ENCODE results near the gene ZFYVE16.

The ZFYVE16 gene

GRCh38 chr5:80376557-80376956 is 31.3 kb upstream of the ZFYVE16 start:
- Histone ChIP-seq H2BK12ac (ENCODE audit: low read length) (no peak overlapping the region), H2AK5ac (ENCODE audit: low read length) (no peak overlapping the region), H3K36me3 (ENCODE audit: control insufficient read depth in 1 of 2, insufficient read depth in 2 of 2, low read length in 2 of 2) (no peaks in the 10 kb centered on the region), H3K27ac (ENCODE audit: low read depth, low read length) (no peak overlapping the region), H4K91ac (ENCODE audit: low read depth, low read length) (no peak overlapping the region), H3K9me3 (ENCODE audit: insufficient read depth, low read depth, low read length) (peaks cover 2% of the 10 kb centered on the region), H3K4me1 (ENCODE audit: control insufficient read depth in 1 of 2, insufficient read depth in 2 of 2, low read length in 2 of 2) (no peaks in the 10 kb centered on the region), H3K79me2 (ENCODE audit: control insufficient read depth, insufficient read depth, low read length, poor library complexity) (no peaks in the 10 kb centered on the region), H3K27me3 (ENCODE audit: insufficient read depth, low read length) (no peaks in the 10 kb centered on the region), H2BK5ac (ENCODE audit: low read depth, low read length, poor library complexity) (no peak overlapping the region), H3K4me2 (ENCODE audit: low read length) (no peak overlapping the region), H4K8ac (ENCODE audit: low read depth, low read length) (no peak overlapping the region), H2AFZ (ENCODE audit: insufficient read depth, low read length, poor library complexity) (no peak overlapping the region), H3K14ac (ENCODE audit: low read length) (no peak overlapping the region), H4K12ac (ENCODE audit: low read depth, low read length) (no peak overlapping the region), H3K4ac (ENCODE audit: low read depth, low read length) (no peak overlapping the region), H3K79me1 (ENCODE audit: low read length) (no peaks in the 10 kb centered on the region), H3K4me3 (ENCODE audit: low read depth, low read length) (no peak overlapping the region), H3K23ac (ENCODE audit: low read length) (no peak overlapping the region), H2BK120ac (ENCODE audit: insufficient read depth, low read length, poor library complexity) (no peak overlapping the region), H3K9ac (ENCODE audit: low read length) (no peak overlapping the region), H3K18ac (ENCODE audit: low read length) (no peak overlapping the region)
- DNase-seq, result no peak
- no CpG with 5 or more reads among the region's 3 CpGs for WGBS (ENCODE audit: extremely low coverage, insufficient coverage, insufficient read length)

- Histone ChIP-seq H2AK5ac (ENCODE audit: low read length) (no peak overlapping the region), H4K12ac (ENCODE audit: low read depth, low read length) (no peak overlapping the region), H4K91ac (ENCODE audit: low read depth, low read length) (no peak overlapping the region), H2BK120ac (ENCODE audit: insufficient read depth, low read length, poor library complexity) (no peak overlapping the region), H3K14ac (ENCODE audit: low read length) (no peak overlapping the region), H4K8ac (ENCODE audit: low read depth, low read length) (no peak overlapping the region), H2BK12ac (ENCODE audit: low read length) (no peak overlapping the region), H3K79me1 (ENCODE audit: low read length) (no peaks in the 10 kb centered on the region), H3K9ac (ENCODE audit: low read length) (no peak overlapping the region), H2AFZ (ENCODE audit: insufficient read depth, low read length, poor library complexity) (no peak overlapping the region), H3K27ac (ENCODE audit: low read depth, low read length) (no peak overlapping the region), H3K36me3 (ENCODE audit: control insufficient read depth in 1 of 2, insufficient read depth in 2 of 2, low read length in 2 of 2) (no peaks in the 10 kb centered on the region), H2BK5ac (ENCODE audit: low read depth, low read length, poor library complexity) (no peak overlapping the region), H3K79me2 (ENCODE audit: control insufficient read depth, insufficient read depth, low read length, poor library complexity) (no peaks in the 10 kb centered on the region), H3K4me2 (ENCODE audit: low read length) (no peak overlapping the region), H3K23ac (ENCODE audit: low read length) (no peak overlapping the region), H3K4me3 (ENCODE audit: low read depth, low read length) (no peak overlapping the region), H3K4ac (ENCODE audit: low read depth, low read length) (no peak overlapping the region), H3K18ac (ENCODE audit: low read length) (no peak overlapping the region), H3K27me3 (ENCODE audit: insufficient read depth, low read length) (no peaks in the 10 kb centered on the region), H3K4me1 (ENCODE audit: control insufficient read depth in 1 of 2, insufficient read depth in 2 of 2, low read length in 2 of 2) (no peaks in the 10 kb centered on the region), H3K9me3 (ENCODE audit: insufficient read depth, low read depth, low read length) (no peaks in the 10 kb centered on the region)
- 100% methylated on average over 1 of the region's 4 CpGs for WGBS (ENCODE audit: extremely low coverage, insufficient coverage, insufficient read length)
- no peak for DNase-seq
Measured at GRCh38 chr5:80382488-80382887, 25.4 kb upstream of the ZFYVE16 start.

- Histone ChIP-seq H3K4me2 (ENCODE audit: low read length) (no peak overlapping the region), H3K4me1 (ENCODE audit: control insufficient read depth in 1 of 2, insufficient read depth in 2 of 2, low read length in 2 of 2) (no peaks in the 10 kb centered on the region)
Measured at GRCh38 chr5:80387063-80387768, 20.6 kb upstream of the ZFYVE16 start.

GRCh38 chr5:80389580-80389979 is 18.3 kb upstream of the ZFYVE16 start:
- Histone ChIP-seq H3K9me3 (ENCODE audit: insufficient read depth, low read depth, low read length) (no peaks in the 10 kb centered on the region), H2BK5ac (ENCODE audit: low read depth, low read length, poor library complexity) (no peak overlapping the region), H3K27ac (ENCODE audit: low read depth, low read length) (no peak overlapping the region), H2BK12ac (ENCODE audit: low read length) (no peak overlapping the region), H3K14ac (ENCODE audit: low read length) (no peak overlapping the region), H2AFZ (ENCODE audit: insufficient read depth, low read length, poor library complexity) (no peak overlapping the region), H2AK5ac (ENCODE audit: low read length) (no peak overlapping the region), H3K18ac (ENCODE audit: low read length) (no peak overlapping the region), H4K8ac (ENCODE audit: low read depth, low read length) (no peak overlapping the region), H3K27me3 (ENCODE audit: insufficient read depth, low read length) (no peaks in the 10 kb centered on the region), H3K23ac (ENCODE audit: low read length) (no peak overlapping the region), H4K12ac (ENCODE audit: low read depth, low read length) (no peak overlapping the region), H3K4me3 (ENCODE audit: low read depth, low read length) (no peak overlapping the region), H2BK120ac (ENCODE audit: insufficient read depth, low read length, poor library complexity) (no peak overlapping the region), H3K4ac (ENCODE audit: low read depth, low read length) (no peak overlapping the region), H3K79me1 (ENCODE audit: low read length) (no peaks in the 10 kb centered on the region), H3K4me1 (ENCODE audit: control insufficient read depth in 1 of 2, insufficient read depth in 2 of 2, low read length in 2 of 2) (no peaks in the 10 kb centered on the region), H3K79me2 (ENCODE audit: control insufficient read depth, insufficient read depth, low read length, poor library complexity) (no peaks in the 10 kb centered on the region), H3K4me2 (ENCODE audit: low read length) (no peak overlapping the region), H4K91ac (ENCODE audit: low read depth, low read length) (no peak overlapping the region), H3K9ac (ENCODE audit: low read length) (no peak overlapping the region), H3K36me3 (ENCODE audit: control insufficient read depth in 1 of 2, insufficient read depth in 2 of 2, low read length in 2 of 2) (no peaks in the 10 kb centered on the region)
- DNase-seq, result no peak
- no CpG with 5 or more reads among the region's 9 CpGs for WGBS (ENCODE audit: extremely low coverage, insufficient coverage, insufficient read length)

More at GRCh38 chr5:80387063-80387768, 20.6 kb upstream of the ZFYVE16 start:
- Histone ChIP-seq H3K79me1 (ENCODE audit: low read length) (no peaks in the 10 kb centered on the region), H4K91ac (ENCODE audit: low read depth, low read length) (no peak overlapping the region), H3K23ac (ENCODE audit: low read length) (no peak overlapping the region), H3K9ac (ENCODE audit: low read length) (no peak overlapping the region), H3K27me3 (ENCODE audit: insufficient read depth, low read length) (no peaks in the 10 kb centered on the region), H3K14ac (ENCODE audit: low read length) (no peak overlapping the region), H3K18ac (ENCODE audit: low read length) (no peak overlapping the region), H3K27ac (ENCODE audit: low read depth, low read length) (no peak overlapping the region), H3K9me3 (ENCODE audit: insufficient read depth, low read depth, low read length) (no peaks in the 10 kb centered on the region), H3K79me2 (ENCODE audit: control insufficient read depth, insufficient read depth, low read length, poor library complexity) (no peaks in the 10 kb centered on the region), H2AK5ac (ENCODE audit: low read length) (no peak overlapping the region), H2BK12ac (ENCODE audit: low read length) (no peak overlapping the region), H2BK120ac (ENCODE audit: insufficient read depth, low read length, poor library complexity) (no peak overlapping the region), H3K36me3 (ENCODE audit: control insufficient read depth in 1 of 2, insufficient read depth in 2 of 2, low read length in 2 of 2) (no peaks in the 10 kb centered on the region), H4K8ac (ENCODE audit: low read depth, low read length) (no peak overlapping the region), H2BK5ac (ENCODE audit: low read depth, low read length, poor library complexity) (no peak overlapping the region), H3K4ac (ENCODE audit: low read depth, low read length) (no peak overlapping the region), H4K12ac (ENCODE audit: low read depth, low read length) (no peak overlapping the region), H2AFZ (ENCODE audit: insufficient read depth, low read length, poor library complexity) (no peak overlapping the region), H3K4me3 (ENCODE audit: low read depth, low read length) (no peak overlapping the region)
- DNase-seq, result no peak
- WGBS (ENCODE audit: extremely low coverage, insufficient coverage, insufficient read length), result no CpG with 5 or more reads among the region's 3 CpGs
